Calu3 (cell line): Measurements from ENCODE around the gene RBM47. TPM values are rescaled to one million over a fixed set of nuclear protein-coding genes. Genes with fewer than 3 reads are reported as not detected.
A peak's percentile ranks its signal among the peaks of the same experiment; 100 is the strongest.

Source experiments
- BruUV-seq: library from RNA; stranded (reverse); fragments of 400-500 nt; replicated peaks from 2 replicates; lab custom pipeline; 2021; lab: Mats Ljungman, UMichigan
- CTCF ChIA-PET: fragments of 300-600 bp; sonication (Branson Sonifier 250); formaldehyde crosslinking; loops from one replicate; lab custom pipeline; 2022; ENCODE audit warnings: antibody characterized with exemption; lab: Charles Lee
- DNase-seq: peaks from one replicate; pipeline ENCODE4 v3.0.0; 2022
- H3K27ac Mint-ChIP-seq: one replicate; pipeline ENCODE4 v1.8.0; 2022; ENCODE audit warnings: mixed read lengths; ENCODE audit not compliant: unreplicated experiment
- H3K27me3 Mint-ChIP-seq: one replicate; pipeline ENCODE4 v1.8.0; 2022; ENCODE audit warnings: mixed read lengths; ENCODE audit not compliant: unreplicated experiment
- H3K36me3 Mint-ChIP-seq: one replicate; pipeline ENCODE4 v1.8.0; 2022; ENCODE audit warnings: mild to moderate bottlenecking, moderate library complexity, mixed read lengths; ENCODE audit not compliant: insufficient read depth, unreplicated experiment
- H3K4me1 Mint-ChIP-seq: one replicate; pipeline ENCODE4 v1.8.0; 2022; ENCODE audit warnings: mild to moderate bottlenecking, low read depth, mixed read lengths; ENCODE audit not compliant: unreplicated experiment
- H3K4me3 Mint-ChIP-seq: one replicate; pipeline ENCODE4 v1.8.0; 2022; ENCODE audit warnings: mild to moderate bottlenecking, low read depth, moderate library complexity, mixed read lengths; ENCODE audit not compliant: unreplicated experiment
- H3K9me3 Mint-ChIP-seq: one replicate; pipeline ENCODE4 v1.8.0; 2022; ENCODE audit warnings: low read depth, mixed read lengths; ENCODE audit not compliant: unreplicated experiment
- intact Hi-C: fragments of 100-400 bp; cut with micrococcal nuclease; formaldehyde crosslinking; loops from one replicate; pipeline ENCODE4 v1.10.0; 2022; ENCODE audit not compliant: unreplicated experiment
- total RNA-seq: library from RNA; stranded (reverse); gene quantifications from 2 replicates; pipeline ENCODE4 v1.2.3, GENCODE V29; 2022
- TF ChIP-seq, protein P1 (sequence below): fragments of 200-600 bp; IDR thresholded peaks from one replicate; pipeline ENCODE4 v1.8.0; 2022; ENCODE audit warnings: antibody characterized with exemption; ENCODE audit not compliant: unreplicated experiment

RBM47 gene
- total RNA-seq, 1 experiment from 2014 or later: 86.6 TPM

DNA sequence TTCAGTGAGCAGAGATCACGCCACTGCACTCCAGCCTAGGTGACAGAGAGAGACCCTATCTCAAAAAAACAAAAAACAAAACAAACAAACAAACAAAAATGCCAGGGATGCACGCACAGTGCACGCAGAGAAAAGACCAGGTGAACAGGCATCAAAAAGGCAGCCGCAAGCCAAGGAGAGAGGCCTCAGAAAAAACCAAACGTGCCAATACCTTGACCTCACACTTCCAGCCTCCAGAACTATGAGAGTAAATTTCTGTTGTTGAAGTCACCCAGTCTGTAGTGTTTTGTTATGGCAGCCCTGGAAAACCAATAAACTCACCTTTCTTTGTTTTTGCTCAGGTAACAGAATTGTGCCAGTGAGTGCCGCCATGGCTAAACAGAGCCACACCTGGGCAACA is 228.6 kb downstream of the RBM47 start:
- intact Hi-C loops: no loop called here
- Mint-ChIP-seq H3K27ac (no peak overlapping the region), H3K4me1 (peaks cover 28% of the 10 kb centered on the region), H3K27me3 (no peaks in the 10 kb centered on the region), H3K4me3 (no peak overlapping the region), H3K36me3 (peaks cover 14% of the 10 kb centered on the region), H3K9me3 (no peaks in the 10 kb centered on the region)
- CTCF ChIA-PET: no interaction called here
- TF ChIP-seq, protein P1, sequence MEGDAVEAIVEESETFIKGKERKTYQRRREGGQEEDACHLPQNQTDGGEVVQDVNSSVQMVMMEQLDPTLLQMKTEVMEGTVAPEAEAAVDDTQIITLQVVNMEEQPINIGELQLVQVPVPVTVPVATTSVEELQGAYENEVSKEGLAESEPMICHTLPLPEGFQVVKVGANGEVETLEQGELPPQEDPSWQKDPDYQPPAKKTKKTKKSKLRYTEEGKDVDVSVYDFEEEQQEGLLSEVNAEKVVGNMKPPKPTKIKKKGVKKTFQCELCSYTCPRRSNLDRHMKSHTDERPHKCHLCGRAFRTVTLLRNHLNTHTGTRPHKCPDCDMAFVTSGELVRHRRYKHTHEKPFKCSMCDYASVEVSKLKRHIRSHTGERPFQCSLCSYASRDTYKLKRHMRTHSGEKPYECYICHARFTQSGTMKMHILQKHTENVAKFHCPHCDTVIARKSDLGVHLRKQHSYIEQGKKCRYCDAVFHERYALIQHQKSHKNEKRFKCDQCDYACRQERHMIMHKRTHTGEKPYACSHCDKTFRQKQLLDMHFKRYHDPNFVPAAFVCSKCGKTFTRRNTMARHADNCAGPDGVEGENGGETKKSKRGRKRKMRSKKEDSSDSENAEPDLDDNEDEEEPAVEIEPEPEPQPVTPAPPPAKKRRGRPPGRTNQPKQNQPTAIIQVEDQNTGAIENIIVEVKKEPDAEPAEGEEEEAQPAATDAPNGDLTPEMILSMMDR: no peak
- no peak for DNase-seq
- no TSS peak for BruUV-seq

DNA sequence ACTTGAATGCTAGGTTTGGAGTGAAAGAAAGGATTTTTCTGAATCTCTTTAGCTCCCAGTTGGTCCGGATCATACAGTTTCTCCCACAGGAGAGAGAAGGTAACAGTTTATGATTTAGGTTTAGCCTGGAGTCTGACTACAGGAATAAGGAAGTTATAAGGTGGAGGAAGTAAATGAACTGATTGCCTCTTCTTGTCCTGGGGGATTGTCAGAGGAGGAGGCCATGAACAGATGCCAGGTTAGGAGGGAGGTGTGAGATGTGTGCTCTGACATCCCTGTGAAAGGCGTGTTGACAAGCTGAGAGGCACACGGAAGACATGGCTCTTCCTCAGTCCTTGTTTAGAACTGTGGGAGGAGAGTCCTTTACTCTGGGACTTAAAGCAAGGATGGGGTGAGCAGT is 230.1 kb downstream of the RBM47 start:
- intact Hi-C loops: no loop called here
- no peak for DNase-seq
- no TSS peak for BruUV-seq
- Mint-ChIP-seq H3K4me3 (no peak overlapping the region), H3K27me3 (no peaks in the 10 kb centered on the region), H3K4me1 (peaks cover 20% of the 10 kb centered on the region), H3K36me3 (peaks cover 8% of the 10 kb centered on the region), H3K27ac (no peak overlapping the region), H3K9me3 (no peaks in the 10 kb centered on the region)
- TF ChIP-seq, protein P1: no peak
- CTCF ChIA-PET: no interaction called here

DNA sequence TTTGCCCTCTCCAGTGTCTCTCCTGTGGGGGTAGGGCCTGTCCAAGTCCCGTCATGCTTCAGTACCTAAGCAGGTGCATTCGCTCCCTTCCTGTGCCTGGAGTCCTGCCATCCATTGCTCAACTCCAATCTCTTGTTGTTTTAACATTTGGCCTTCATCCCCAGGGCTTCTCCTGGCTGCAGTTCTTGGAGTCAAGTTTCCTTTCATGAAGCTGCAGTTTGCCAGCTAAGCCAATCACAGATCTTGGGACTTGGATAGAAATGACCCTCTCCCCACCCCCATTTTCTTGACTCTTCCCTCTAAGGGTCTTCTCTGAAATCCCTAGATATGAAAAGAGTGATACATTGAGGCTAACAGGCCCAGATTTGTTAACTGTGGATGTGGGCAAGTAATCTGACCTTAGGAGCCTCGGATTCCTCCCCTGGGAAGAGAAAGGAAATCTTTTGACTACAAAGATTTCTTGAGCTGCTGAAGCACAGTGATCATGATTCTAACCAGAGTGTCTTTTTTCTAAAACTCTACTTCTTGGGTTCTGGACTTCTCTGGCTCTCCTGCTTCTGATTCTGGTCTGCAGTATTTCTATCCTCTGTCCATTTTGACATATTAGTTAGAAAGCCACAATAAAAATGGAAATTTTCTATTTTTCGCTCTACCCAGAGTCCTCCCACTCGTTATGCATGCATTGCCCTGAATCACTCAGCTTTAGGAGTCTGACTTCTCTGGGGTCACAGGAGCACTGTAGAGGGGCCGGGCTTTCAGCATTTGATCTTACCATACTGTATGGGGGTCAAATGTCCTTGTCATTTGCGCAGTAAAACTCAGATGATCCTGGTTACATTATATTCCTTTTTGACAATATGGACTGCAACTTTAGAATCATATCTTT is 233.5 kb downstream of the RBM47 start:
- CTCF ChIA-PET: no interaction called here
- peak; percentile 60 for DNase-seq
- Mint-ChIP-seq H3K9me3 (no peaks in the 10 kb centered on the region), H3K4me1 (peaks cover 10% of the 10 kb centered on the region), H3K4me3 (no peak overlapping the region), H3K36me3 (no peaks in the 10 kb centered on the region), H3K27ac (no peak overlapping the region), H3K27me3 (no peaks in the 10 kb centered on the region)
- BruUV-seq: no TSS peak
- TF ChIP-seq, protein P1: no peak
- intact Hi-C loops: no loop called here

DNA sequence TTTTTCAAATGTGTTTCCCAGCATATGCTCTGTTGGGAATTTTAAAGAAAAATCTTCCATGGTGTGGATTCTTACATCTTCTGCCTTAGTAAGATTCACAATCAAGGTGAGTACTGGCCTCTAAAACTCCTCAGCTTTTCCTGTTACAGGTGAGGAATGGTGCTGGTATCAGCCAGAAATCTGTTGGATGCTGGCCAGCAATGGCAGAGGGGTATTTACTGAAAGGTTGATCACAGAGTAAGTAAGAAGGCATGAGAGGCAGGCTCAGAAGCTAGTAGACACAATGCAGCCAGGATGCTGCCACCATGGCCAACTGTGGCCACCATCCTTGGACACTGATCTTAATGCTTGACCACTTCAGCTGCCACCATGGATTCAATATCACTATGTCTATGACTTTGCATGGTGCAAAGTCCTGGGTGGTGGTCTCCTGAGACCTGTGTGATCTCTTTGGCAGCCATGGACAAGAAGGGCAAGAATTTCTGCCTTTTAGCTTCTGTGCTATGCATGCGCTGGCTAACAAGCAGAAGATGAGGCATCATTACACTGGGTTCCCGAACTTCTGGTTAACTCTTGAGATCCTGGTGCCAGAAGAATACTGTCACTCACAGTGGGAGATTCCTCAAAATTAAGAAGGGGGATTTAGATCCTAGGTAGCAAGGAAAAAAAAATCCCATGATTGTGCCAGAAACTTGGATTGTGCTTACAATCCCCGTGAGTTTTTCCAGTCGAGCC is 234.3 kb downstream of the RBM47 start:
- no peak overlapping the region for H3K27ac Mint-ChIP-seq
- no peaks in the 10 kb centered on the region for H3K9me3 Mint-ChIP-seq
- no peaks in the 10 kb centered on the region for H3K36me3 Mint-ChIP-seq
- H3K27me3 Mint-ChIP-seq: no peaks in the 10 kb centered on the region
- DNase-seq: no peak
- H3K4me3 Mint-ChIP-seq: no peak overlapping the region
- H3K4me1 Mint-ChIP-seq: peaks cover 10% of the 10 kb centered on the region
- CTCF ChIA-PET: interaction anchor here (0.6 kb wide), 1 partner anchor 220 kb away, joined by 3 read pairs; no protein-coding TSS in a partner anchor
- BruUV-seq: no TSS peak
- TF ChIP-seq, protein P1: no peak
- intact Hi-C loops: no loop called here
